Liver (tissue), 3 donors: Measurements from ENCODE around the gene GAL.

Experiments
- EGR1 ChIP-seq, 2 donors: IDR thresholded peaks; 2 replicates each; pipeline ENCODE4 v1.6.1; 2016 to 2018; ENCODE audit warnings: antibody characterized with exemption in 2 of 2, low read depth in 2 of 2
- FOXA1 ChIP-seq: IDR thresholded peaks from 2 replicates; pipeline ENCODE4 v1.6.1; 2016; ENCODE audit warnings: antibody characterized with exemption
- GABPA ChIP-seq, 2 donors: IDR thresholded peaks in 1 of 2; conservative IDR thresholded peaks in 1 of 2; 2 replicates each; pipeline ENCODE4 v1.6.1; 2016; ENCODE audit warnings: antibody characterized with exemption in 2 of 2, mild to moderate bottlenecking in 1 of 2, moderate library complexity in 1 of 2
- JUND ChIP-seq, 2 donors: IDR thresholded peaks; 2 replicates each; pipeline ENCODE4 v1.6.1; 2016; ENCODE audit warnings: antibody characterized with exemption in 2 of 2
- NR2F2 ChIP-seq: IDR thresholded peaks from 2 replicates; pipeline ENCODE4 v1.6.1; 2016; ENCODE audit warnings: antibody characterized with exemption
- RXRA ChIP-seq, 2 donors: IDR thresholded peaks; 2 replicates each; pipeline ENCODE4 v1.6.1; 2017 to 2018; ENCODE audit warnings: antibody characterized with exemption in 2 of 2, mild to moderate bottlenecking in 1 of 2
- SP1 ChIP-seq: IDR thresholded peaks from 2 replicates; pipeline ENCODE4 v1.6.1; 2018; ENCODE audit warnings: antibody characterized with exemption, mild to moderate bottlenecking
- TAF1 ChIP-seq: conservative IDR thresholded peaks from 2 replicates; pipeline ENCODE4 v1.6.1; 2016; ENCODE audit warnings: antibody characterized with exemption, mild to moderate bottlenecking
- YY1 ChIP-seq: IDR thresholded peaks from 2 replicates; pipeline ENCODE4 v1.6.1; 2016; ENCODE audit warnings: antibody characterized with exemption, mild to moderate bottlenecking
- TF ChIP-seq, protein P1 (sequence below): IDR thresholded peaks from 2 replicates; pipeline ENCODE4 v1.6.1; 2016; ENCODE audit warnings: antibody characterized with exemption
- TF ChIP-seq, protein P2 (sequence below): fragments of 150-350 bp; IDR thresholded peaks from 2 replicates; pipeline ENCODE4 v1.5.1; 2017; ENCODE audit warnings: improper control_type of control experiment, low read depth, low read length; ENCODE audit not compliant: missing input control
- TF ChIP-seq, protein P3 (sequence below): IDR thresholded peaks from 2 replicates; pipeline ENCODE4 v1.6.1; 2016; ENCODE audit warnings: antibody characterized with exemption, mild to moderate bottlenecking
- TF ChIP-seq, protein P4 (sequence below): IDR thresholded peaks from 2 replicates; pipeline ENCODE4 v1.6.1; 2016; ENCODE audit warnings: antibody characterized with exemption
- donor health status: healthy.
- donor health status: healthy.

DNA sequence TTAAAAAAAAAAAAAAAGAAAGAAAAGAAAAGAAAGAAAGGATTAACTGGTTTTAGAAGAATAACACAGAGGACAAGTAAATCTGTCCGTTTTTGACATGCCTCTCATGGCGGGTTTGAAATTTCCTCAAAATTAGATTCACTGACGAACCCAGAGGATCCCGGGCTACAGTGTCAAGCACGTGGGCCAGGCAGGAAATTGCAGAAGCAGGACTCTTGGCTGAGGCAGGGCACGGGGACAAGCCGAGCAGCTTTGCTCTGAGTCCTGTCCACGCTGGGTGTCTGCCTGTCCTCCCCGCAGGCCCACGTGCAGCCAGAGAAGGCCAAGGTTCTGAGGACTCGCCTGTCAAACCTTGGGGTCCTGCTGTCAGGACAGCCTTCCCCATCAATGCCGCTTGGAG lies 24.7 kb downstream of the GAL start:
- TF ChIP-seq NR2F2 (no peak), TAF1 (no peak), FOXA1 (no peak), EGR1 (IDR thresholded peaks at IDR 0.05; ENCODE audit: low read depth in 2 of 2) (no peak), JUND (IDR thresholded peaks at IDR 0.05) (no peak), RXRA (IDR thresholded peaks at IDR 0.05) (no peak), GABPA (IDR thresholded peaks at IDR 0.05 in 1 of 2, conservative IDR thresholded peaks at IDR 0.05 in 1 of 2) (no peak), YY1 (no peak), SP1 (no peak)
- TF ChIP-seq, protein P1, sequence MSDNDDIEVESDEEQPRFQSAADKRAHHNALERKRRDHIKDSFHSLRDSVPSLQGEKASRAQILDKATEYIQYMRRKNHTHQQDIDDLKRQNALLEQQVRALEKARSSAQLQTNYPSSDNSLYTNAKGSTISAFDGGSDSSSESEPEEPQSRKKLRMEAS, result no peak
- TF ChIP-seq, protein P2, sequence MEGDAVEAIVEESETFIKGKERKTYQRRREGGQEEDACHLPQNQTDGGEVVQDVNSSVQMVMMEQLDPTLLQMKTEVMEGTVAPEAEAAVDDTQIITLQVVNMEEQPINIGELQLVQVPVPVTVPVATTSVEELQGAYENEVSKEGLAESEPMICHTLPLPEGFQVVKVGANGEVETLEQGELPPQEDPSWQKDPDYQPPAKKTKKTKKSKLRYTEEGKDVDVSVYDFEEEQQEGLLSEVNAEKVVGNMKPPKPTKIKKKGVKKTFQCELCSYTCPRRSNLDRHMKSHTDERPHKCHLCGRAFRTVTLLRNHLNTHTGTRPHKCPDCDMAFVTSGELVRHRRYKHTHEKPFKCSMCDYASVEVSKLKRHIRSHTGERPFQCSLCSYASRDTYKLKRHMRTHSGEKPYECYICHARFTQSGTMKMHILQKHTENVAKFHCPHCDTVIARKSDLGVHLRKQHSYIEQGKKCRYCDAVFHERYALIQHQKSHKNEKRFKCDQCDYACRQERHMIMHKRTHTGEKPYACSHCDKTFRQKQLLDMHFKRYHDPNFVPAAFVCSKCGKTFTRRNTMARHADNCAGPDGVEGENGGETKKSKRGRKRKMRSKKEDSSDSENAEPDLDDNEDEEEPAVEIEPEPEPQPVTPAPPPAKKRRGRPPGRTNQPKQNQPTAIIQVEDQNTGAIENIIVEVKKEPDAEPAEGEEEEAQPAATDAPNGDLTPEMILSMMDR, result no peak
- TF ChIP-seq, protein P3, sequence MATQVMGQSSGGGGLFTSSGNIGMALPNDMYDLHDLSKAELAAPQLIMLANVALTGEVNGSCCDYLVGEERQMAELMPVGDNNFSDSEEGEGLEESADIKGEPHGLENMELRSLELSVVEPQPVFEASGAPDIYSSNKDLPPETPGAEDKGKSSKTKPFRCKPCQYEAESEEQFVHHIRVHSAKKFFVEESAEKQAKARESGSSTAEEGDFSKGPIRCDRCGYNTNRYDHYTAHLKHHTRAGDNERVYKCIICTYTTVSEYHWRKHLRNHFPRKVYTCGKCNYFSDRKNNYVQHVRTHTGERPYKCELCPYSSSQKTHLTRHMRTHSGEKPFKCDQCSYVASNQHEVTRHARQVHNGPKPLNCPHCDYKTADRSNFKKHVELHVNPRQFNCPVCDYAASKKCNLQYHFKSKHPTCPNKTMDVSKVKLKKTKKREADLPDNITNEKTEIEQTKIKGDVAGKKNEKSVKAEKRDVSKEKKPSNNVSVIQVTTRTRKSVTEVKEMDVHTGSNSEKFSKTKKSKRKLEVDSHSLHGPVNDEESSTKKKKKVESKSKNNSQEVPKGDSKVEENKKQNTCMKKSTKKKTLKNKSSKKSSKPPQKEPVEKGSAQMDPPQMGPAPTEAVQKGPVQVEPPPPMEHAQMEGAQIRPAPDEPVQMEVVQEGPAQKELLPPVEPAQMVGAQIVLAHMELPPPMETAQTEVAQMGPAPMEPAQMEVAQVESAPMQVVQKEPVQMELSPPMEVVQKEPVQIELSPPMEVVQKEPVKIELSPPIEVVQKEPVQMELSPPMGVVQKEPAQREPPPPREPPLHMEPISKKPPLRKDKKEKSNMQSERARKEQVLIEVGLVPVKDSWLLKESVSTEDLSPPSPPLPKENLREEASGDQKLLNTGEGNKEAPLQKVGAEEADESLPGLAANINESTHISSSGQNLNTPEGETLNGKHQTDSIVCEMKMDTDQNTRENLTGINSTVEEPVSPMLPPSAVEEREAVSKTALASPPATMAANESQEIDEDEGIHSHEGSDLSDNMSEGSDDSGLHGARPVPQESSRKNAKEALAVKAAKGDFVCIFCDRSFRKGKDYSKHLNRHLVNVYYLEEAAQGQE, result no peak
- TF ChIP-seq, protein P4, sequence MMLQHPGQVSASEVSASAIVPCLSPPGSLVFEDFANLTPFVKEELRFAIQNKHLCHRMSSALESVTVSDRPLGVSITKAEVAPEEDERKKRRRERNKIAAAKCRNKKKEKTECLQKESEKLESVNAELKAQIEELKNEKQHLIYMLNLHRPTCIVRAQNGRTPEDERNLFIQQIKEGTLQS, result no peak
